ENCODE measurements around the gene SCAND1. TPM values are rescaled to one million over a fixed set of nuclear protein-coding genes. Genes with fewer than 3 reads are reported as not detected.

The SCAND1 gene
- total RNA-seq, 1 experiment from 2014 or later = 59.6 TPM

DNA sequence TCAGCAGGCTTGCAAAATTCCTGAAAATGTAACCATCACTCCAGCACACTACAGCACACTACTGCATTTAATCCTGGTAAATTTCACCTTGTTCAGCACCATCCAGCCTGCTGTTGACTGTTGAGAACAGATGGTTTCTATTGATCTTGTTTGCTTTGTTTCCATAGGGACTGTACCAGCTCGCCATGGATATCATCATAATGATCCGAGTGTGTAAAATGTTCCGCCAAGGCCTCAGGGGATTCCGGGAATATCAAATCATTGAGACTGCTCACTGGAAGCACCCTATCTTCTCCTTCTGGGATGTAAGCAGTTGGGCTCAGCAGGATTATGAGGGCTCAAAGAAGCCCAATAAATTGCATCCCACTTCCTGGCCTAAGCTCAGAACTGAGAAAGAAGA, 18.2 kb upstream of the SCAND1 start:
- DNase-seq (ENCODE audit: low read depth, low spot score) (no peak), ATAC-seq (no peak)
- CTCF ChIA-PET = no interaction called here
- in situ Hi-C loops (cut with HindIII; ENCODE audit: low pct_unique_long_range_greater_than_20kb, low sequenced_read_pairs) = no loop called here
- no peak overlapping the region for H3K4me3 ChIP-seq (ENCODE audit: low read depth in 2 of 2, low read length in 2 of 2)
- no peaks in the 10 kb centered on the region for H3K27me3 ChIP-seq (ENCODE audit: control insufficient read depth, insufficient read depth, low read length)
- intact Hi-C loops (cut with micrococcal nuclease; ENCODE audit: unreplicated experiment) = no loop called here
- H3K9me3 ChIP-seq (ENCODE audit: control insufficient read depth, insufficient read depth, low read depth, low read length) = no peaks in the 10 kb centered on the region
- TF ChIP-seq SIN3A (IDR thresholded peaks at IDR 0.05; ENCODE audit: borderline replicate concordance, insufficient read depth, low read depth, low read length) = no peak
- TF ChIP-seq TCF7L2 (IDR thresholded peaks at IDR 0.05; ENCODE audit: low read depth, low read length) = no peak
- TF ChIP-seq POLR2AphosphoS5 (IDR thresholded peaks at IDR 0.05; ENCODE audit: low read depth, low read length) = no peak
- TF ChIP-seq, protein P1, sequence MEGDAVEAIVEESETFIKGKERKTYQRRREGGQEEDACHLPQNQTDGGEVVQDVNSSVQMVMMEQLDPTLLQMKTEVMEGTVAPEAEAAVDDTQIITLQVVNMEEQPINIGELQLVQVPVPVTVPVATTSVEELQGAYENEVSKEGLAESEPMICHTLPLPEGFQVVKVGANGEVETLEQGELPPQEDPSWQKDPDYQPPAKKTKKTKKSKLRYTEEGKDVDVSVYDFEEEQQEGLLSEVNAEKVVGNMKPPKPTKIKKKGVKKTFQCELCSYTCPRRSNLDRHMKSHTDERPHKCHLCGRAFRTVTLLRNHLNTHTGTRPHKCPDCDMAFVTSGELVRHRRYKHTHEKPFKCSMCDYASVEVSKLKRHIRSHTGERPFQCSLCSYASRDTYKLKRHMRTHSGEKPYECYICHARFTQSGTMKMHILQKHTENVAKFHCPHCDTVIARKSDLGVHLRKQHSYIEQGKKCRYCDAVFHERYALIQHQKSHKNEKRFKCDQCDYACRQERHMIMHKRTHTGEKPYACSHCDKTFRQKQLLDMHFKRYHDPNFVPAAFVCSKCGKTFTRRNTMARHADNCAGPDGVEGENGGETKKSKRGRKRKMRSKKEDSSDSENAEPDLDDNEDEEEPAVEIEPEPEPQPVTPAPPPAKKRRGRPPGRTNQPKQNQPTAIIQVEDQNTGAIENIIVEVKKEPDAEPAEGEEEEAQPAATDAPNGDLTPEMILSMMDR (IDR thresholded peaks at IDR 0.05) = no peak
- TF ChIP-seq, protein P2, sequence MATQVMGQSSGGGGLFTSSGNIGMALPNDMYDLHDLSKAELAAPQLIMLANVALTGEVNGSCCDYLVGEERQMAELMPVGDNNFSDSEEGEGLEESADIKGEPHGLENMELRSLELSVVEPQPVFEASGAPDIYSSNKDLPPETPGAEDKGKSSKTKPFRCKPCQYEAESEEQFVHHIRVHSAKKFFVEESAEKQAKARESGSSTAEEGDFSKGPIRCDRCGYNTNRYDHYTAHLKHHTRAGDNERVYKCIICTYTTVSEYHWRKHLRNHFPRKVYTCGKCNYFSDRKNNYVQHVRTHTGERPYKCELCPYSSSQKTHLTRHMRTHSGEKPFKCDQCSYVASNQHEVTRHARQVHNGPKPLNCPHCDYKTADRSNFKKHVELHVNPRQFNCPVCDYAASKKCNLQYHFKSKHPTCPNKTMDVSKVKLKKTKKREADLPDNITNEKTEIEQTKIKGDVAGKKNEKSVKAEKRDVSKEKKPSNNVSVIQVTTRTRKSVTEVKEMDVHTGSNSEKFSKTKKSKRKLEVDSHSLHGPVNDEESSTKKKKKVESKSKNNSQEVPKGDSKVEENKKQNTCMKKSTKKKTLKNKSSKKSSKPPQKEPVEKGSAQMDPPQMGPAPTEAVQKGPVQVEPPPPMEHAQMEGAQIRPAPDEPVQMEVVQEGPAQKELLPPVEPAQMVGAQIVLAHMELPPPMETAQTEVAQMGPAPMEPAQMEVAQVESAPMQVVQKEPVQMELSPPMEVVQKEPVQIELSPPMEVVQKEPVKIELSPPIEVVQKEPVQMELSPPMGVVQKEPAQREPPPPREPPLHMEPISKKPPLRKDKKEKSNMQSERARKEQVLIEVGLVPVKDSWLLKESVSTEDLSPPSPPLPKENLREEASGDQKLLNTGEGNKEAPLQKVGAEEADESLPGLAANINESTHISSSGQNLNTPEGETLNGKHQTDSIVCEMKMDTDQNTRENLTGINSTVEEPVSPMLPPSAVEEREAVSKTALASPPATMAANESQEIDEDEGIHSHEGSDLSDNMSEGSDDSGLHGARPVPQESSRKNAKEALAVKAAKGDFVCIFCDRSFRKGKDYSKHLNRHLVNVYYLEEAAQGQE (IDR thresholded peaks at IDR 0.05; ENCODE audit: insufficient read depth in 1 of 2, low read depth in 2 of 2, low read length in 1 of 2) = no peak
- POLR2A ChIA-PET = no interaction called here
- H3K36me3 ChIP-seq (ENCODE audit: control insufficient read depth, insufficient read depth, low read length) = no peaks in the 10 kb centered on the region
- BruUV-seq (replicated peaks) = no TSS peak
- H3K4me1 ChIP-seq (ENCODE audit: control insufficient read depth, insufficient read depth, low read length) = no peaks in the 10 kb centered on the region
- no peak overlapping the region for H3K27ac ChIP-seq (ENCODE audit: low read length)

DNA sequence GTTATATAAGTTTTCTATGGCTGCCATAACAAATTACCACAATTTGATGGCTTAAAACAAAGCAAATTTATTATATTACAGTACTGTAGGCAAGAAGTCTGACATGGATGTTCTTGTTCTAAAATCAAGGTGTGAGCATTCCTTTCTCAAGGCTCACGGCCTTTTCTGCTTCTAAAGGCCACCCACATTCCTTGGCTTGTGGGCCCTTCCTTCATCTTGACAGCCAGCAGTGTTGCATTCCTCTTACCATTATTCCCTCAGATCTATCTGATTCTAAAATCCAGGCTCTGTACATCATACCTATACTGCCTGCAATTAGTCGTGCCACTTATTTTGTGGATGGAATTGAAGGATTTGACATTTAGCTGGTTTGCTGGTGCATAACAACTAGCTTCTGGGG, 17.7 kb upstream of the SCAND1 start:
- TF ChIP-seq SIN3A (IDR thresholded peaks at IDR 0.05; ENCODE audit: borderline replicate concordance, insufficient read depth, low read depth, low read length) (no peak), POLR2AphosphoS5 (IDR thresholded peaks at IDR 0.05; ENCODE audit: low read depth, low read length) (no peak), TCF7L2 (IDR thresholded peaks at IDR 0.05; ENCODE audit: low read depth, low read length) (no peak)
- TF ChIP-seq, protein P1 (IDR thresholded peaks at IDR 0.05) = no peak
- TF ChIP-seq, protein P2 (IDR thresholded peaks at IDR 0.05; ENCODE audit: insufficient read depth in 1 of 2, low read depth in 2 of 2, low read length in 1 of 2) = no peak
- POLR2A ChIA-PET = no interaction called here
- Histone ChIP-seq H3K36me3 (ENCODE audit: control insufficient read depth, insufficient read depth, low read length) (no peaks in the 10 kb centered on the region), H3K4me1 (ENCODE audit: control insufficient read depth, insufficient read depth, low read length) (no peaks in the 10 kb centered on the region), H3K9me3 (ENCODE audit: control insufficient read depth, insufficient read depth, low read depth, low read length) (no peaks in the 10 kb centered on the region), H3K27ac (ENCODE audit: low read length) (no peak overlapping the region), H3K27me3 (ENCODE audit: control insufficient read depth, insufficient read depth, low read length) (no peaks in the 10 kb centered on the region), H3K4me3 (ENCODE audit: low read depth in 2 of 2, low read length in 2 of 2) (no peak overlapping the region)
- intact Hi-C loops (cut with micrococcal nuclease; ENCODE audit: unreplicated experiment) (no loop called here), in situ Hi-C loops (cut with HindIII; ENCODE audit: low pct_unique_long_range_greater_than_20kb, low sequenced_read_pairs) (no loop called here)
- no peak for ATAC-seq
- CTCF ChIA-PET = no interaction called here
- BruUV-seq (replicated peaks) = no TSS peak
- no peak for DNase-seq (ENCODE audit: low read depth, low spot score)
